GM19438 (cell line): ENCODE data around the gene SLC35F4.
"Not testable (repeated sequence)": the region's sequence is repeated elsewhere in the genome, so short reads cannot be mapped to it uniquely, and the experiment has no call there.

Source experiments
- ATAC-seq: cut with Tn5 transposase; IDR thresholded peaks from one replicate; pipeline ENCODE4 v1.9.1; 2021; ENCODE audit warnings: low read depth; ENCODE audit not compliant: unreplicated experiment

The SLC35F4 gene

DNA sequence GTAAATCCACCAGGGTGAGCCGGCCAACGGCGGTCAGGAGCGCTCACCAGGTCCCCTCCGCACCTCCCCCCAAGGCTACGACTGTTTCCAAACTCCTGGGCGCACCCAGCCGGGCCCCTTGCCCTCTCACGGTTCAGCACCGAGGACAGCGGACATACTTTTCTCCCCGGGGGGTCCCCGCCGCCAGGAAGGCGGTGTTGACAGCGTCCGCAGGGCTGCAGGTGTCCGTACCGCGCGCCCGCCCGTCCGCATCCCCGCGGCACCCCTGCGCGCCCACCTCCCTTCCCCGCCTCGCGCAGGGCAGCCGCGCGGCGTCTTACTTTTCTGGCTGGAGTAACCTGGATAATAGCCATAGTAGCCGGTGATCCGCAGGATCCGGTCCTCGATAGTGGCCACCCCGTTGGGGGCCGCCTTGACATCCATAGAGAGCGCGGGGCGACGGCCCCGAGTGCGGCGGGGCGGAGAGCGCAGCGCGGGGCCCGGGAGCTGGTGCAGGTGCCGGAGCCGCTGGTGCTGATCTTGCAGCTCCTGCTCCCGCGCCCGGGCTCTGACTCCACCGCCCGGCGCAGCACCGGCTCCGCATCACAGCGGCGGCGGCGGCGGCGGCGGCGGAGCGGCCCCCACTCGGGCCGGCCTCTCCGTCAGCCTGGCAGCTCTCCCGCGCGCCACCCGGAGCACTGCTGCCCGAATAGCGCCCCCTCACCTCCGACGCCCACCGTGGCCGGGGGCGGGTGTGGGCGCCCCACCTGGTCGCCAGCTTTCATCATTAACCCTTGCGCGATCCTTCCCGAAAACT is at the start of gene SLC35F4:
Gene SLC35F4, minus strand, starts transcription at position 690 of the 796 bp plus-strand sequence.
- no peak for ATAC-seq

GRCh38 chr14:57909626-57910025 is 43.7 kb upstream of the SLC35F4 start:
- no peak for ATAC-seq

GRCh38 chr14:57903954-57904353 is 38.1 kb upstream of the SLC35F4 start:
- no peak for ATAC-seq

GRCh38 chr14:57898837-57899572 is 33.1 kb upstream of the SLC35F4 start:
- ATAC-seq = no peak

DNA sequence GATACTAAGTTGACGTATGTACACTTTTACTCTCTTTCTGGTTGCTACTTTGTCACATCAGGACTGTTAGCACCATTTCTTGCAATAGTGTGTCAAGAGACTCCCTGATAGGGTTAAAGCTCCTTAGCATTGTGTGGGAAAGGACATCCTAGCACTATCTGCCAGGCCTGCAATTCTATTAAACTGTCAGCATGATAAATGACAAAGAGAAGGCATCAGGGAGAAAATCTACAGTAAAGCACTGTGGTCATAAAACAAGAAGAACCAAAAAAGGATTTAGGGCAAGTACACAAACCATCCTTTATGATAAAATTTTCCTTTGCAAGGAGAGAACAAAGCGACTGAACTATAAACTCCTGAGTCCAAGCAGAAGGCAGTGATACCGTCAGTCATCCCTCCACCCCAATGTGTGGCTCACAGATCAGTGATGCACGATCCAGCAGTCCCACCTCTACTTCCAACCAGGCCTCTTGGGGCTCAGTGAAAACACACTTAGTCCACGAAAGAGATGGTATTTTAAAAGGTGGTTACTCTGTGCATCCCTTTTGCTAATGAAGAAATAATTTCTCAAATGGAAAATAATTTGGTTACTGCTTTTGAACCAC is 31.4 kb upstream of the SLC35F4 start:
- no peak for ATAC-seq

DNA sequence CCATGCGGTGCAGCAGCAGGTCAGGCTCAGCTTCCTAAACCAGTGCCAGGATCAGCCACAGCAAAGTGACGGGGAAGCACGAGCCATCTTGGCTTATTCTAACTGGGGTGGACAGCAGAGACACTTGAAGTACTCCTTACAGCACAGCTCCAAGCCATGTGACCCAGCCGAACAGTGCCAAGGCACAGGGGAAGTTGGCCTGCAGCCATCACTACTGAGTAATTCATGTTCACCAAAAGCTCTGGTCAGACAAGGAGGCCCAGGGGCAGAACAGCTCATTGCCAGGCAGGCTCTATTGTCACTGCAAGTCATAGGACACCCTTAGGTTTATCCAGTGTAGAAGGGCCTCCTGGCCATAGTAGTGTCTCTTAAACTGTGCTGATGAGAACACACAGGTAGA is 23.4 kb upstream of the SLC35F4 start:
- no peak for ATAC-seq

DNA sequence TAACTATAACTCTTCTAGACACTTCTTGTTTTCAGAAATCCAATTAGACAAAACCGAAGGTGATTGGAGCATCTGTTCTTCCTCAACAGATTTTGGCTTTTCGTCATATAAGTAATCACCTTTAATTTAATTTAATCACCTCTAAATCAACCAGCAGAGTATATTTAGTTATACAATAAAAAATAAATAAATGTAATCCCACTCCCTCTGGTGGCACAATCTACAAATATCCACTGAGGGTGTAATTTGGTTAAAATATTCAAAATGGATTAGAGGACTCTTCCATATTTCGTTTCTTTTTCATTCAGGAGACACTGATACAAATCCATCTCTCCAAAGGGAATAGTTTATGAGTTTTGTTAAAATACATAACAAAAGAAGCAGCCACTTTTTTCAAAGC is 18.3 kb upstream of the SLC35F4 start:
- no peak for ATAC-seq

GRCh38 chr14:57883061-57883460 is 17.2 kb upstream of the SLC35F4 start:
- no peak for ATAC-seq

DNA sequence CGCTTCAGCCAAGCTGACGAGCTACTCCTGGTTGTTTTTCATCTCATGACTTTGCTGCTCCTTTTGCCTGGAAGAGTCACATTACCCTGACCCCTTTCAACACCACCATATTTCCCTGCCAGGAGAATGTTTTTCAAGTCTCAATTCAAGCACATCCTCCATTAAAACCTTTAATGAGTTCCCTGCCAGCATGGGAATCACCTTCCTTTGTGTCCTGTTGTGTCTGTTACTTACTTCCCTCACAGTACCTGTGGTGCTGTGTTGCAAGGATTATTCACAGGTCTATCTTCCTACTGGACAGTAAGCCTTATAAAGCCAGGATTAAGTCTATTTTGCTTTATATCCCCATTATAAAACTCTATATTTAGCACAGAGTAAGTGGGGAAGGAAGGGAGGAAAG is 13.6 kb upstream of the SLC35F4 start:
- no peak for ATAC-seq

- ATAC-seq = no peak
Measured at GRCh38 chr14:57875985-57876384, 10.1 kb upstream of the SLC35F4 start.

DNA sequence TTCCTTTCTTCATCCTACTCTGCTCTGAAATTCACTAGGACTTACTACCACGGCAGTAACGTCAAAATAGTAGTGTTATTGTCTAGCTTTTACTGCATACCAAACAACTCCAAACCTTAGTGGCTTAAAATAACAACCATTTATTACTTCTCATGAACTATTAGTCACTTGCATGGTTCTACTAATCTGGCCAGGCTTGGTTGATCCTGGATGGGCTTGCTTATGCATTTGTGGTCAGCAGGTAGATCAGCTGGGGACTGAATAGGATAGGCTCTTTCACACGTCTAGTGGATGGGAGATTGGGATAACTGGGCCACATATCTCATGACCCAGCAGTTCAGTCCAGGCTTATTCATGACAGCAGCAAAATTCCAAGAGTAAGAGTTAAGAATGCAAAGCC is 9.4 kb upstream of the SLC35F4 start:
- no peak for ATAC-seq

- ATAC-seq = peak; percentile 85
Measured at GRCh38 chr14:57871459-57872080, 5.7 kb upstream of the SLC35F4 start.

GRCh38 chr14:57870686-57871457 is 5.0 kb upstream of the SLC35F4 start:
- no peak for ATAC-seq

- no peak for ATAC-seq
Measured at GRCh38 chr14:57869617-57870016, 3.7 kb upstream of the SLC35F4 start.

- no peak for ATAC-seq
Measured at GRCh38 chr14:57866199-57866705, 360 bp upstream of the SLC35F4 start.

GRCh38 chr14:57865066-57865402 is 858 bp downstream of the SLC35F4 start:
- ATAC-seq = no peak

DNA sequence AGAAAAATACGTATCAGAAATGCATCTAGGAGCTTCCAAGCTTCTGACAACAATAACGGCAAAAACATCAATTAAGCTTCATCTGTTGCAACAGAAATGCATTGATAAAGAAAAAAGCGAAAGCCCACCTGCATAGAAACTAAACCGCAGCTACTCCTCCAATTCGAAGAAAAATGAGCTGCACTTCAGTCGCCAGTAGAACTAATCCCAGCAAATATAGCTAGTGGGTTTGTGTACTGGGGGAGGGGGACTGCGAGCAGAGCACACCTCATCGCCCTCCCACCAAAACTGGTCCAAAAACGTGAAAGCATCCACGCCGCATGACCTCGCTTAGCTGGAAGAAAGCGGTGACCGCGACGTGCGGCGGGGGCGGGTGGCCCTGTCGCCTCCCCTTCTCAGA is 1.2 kb downstream of the SLC35F4 start:
- no peak for ATAC-seq

DNA sequence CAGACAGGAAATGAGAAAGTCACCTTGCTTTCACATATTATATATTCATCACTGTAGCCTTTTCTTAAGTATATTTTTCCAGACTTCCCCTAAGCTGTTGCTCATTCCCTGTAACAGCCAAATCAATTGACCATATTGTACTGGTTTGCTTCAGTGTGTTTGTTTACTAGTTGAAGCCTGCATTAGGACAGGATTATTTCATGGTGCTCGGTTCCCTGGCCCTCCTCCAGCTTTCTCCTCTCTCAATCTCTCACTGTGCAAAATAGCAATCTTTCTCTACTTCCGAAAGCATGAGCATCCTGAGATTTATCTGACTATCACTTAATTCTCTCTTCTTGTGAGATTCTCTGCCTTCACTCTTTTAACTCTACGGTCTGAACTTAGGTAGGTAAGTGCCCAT is 2.4 kb downstream of the SLC35F4 start:
- ATAC-seq = no peak

- not testable (repeated sequence) for ATAC-seq
Measured at GRCh38 chr14:57855666-57856065, 10.2 kb downstream of the SLC35F4 start.

GRCh38 chr14:57854571-57854970 is 11.3 kb downstream of the SLC35F4 start:
- ATAC-seq = no peak
